Measurements from ENCODE around the gene PLPPR4.

- TF ChIP-seq EZH2 (IDR thresholded peaks at IDR 0.05; ENCODE audit: borderline replicate concordance), result no peak
- TF ChIP-seq, protein P1, sequence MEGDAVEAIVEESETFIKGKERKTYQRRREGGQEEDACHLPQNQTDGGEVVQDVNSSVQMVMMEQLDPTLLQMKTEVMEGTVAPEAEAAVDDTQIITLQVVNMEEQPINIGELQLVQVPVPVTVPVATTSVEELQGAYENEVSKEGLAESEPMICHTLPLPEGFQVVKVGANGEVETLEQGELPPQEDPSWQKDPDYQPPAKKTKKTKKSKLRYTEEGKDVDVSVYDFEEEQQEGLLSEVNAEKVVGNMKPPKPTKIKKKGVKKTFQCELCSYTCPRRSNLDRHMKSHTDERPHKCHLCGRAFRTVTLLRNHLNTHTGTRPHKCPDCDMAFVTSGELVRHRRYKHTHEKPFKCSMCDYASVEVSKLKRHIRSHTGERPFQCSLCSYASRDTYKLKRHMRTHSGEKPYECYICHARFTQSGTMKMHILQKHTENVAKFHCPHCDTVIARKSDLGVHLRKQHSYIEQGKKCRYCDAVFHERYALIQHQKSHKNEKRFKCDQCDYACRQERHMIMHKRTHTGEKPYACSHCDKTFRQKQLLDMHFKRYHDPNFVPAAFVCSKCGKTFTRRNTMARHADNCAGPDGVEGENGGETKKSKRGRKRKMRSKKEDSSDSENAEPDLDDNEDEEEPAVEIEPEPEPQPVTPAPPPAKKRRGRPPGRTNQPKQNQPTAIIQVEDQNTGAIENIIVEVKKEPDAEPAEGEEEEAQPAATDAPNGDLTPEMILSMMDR (IDR thresholded peaks at IDR 0.05; ENCODE audit: poor library complexity), result no peak
Observed at GRCh38 chr1:99264201-99265021, at the start of gene PLPPR4.
